ENCODE results near the gene PACS1.
"Not testable (repeated sequence)": the region's sequence is repeated elsewhere in the genome, so short reads cannot be mapped to it uniquely, and the experiment has no call there.

The PACS1 gene

GRCh38 chr11:66239511-66239910, 169.4 kb downstream of the PACS1 start:
- no peak for FAIRE-seq
- DNase-seq (ENCODE audit: extremely low spot score, insufficient read length, low read depth): no peak

- no peak for FAIRE-seq
- no peak for DNase-seq (ENCODE audit: extremely low spot score, insufficient read length, low read depth)
These were observed 170.1 kb downstream of the PACS1 start for GRCh38 chr11:66239998-66240780.

GRCh38 chr11:66240781-66241136, 170.7 kb downstream of the PACS1 start:
- DNase-seq (ENCODE audit: extremely low spot score, insufficient read length, low read depth) (no peak), FAIRE-seq (no peak)

GRCh38 chr11:66242095-66242765, 172.2 kb downstream of the PACS1 start:
- no peak for FAIRE-seq
- no peak for DNase-seq (ENCODE audit: extremely low spot score, insufficient read length, low read depth)

GRCh38 chr11:66243782-66244535, 173.9 kb downstream of the PACS1 start:
- no peak for FAIRE-seq
- DNase-seq (ENCODE audit: extremely low spot score, insufficient read length, low read depth): no peak

GRCh38 chr11:66247295-66247694, 177.2 kb downstream of the PACS1 start:
- no peak for DNase-seq (ENCODE audit: extremely low spot score, insufficient read length, low read depth)
- FAIRE-seq: no peak

GRCh38 chr11:66247801-66248200, 177.7 kb downstream of the PACS1 start:
- DNase-seq (ENCODE audit: extremely low spot score, insufficient read length, low read depth): no peak
- no peak for FAIRE-seq

- DNase-seq (ENCODE audit: extremely low spot score, insufficient read length, low read depth) (no peak), FAIRE-seq (no peak)
These were observed 178.8 kb downstream of the PACS1 start for GRCh38 chr11:66248903-66249302.

- DNase-seq (ENCODE audit: extremely low spot score, insufficient read length, low read depth): no peak
- no peak for FAIRE-seq
These were observed 181.7 kb downstream of the PACS1 start for GRCh38 chr11:66251809-66252208.

GRCh38 chr11:66253081-66253480, 183.0 kb downstream of the PACS1 start:
- not testable (repeated sequence) for DNase-seq (ENCODE audit: extremely low spot score, insufficient read length, low read depth); FAIRE-seq

GRCh38 chr11:66258473-66258893, 188.4 kb downstream of the PACS1 start:
- DNase-seq (ENCODE audit: extremely low spot score, insufficient read length, low read depth) (no peak), FAIRE-seq (no peak)

GRCh38 chr11:66259225-66259624, 189.2 kb downstream of the PACS1 start:
- no peak for DNase-seq (ENCODE audit: extremely low spot score, insufficient read length, low read depth)
- no peak for FAIRE-seq

GRCh38 chr11:66259956-66260355, 189.9 kb downstream of the PACS1 start:
- DNase-seq (ENCODE audit: extremely low spot score, insufficient read length, low read depth) (no peak), FAIRE-seq (no peak)

GRCh38 chr11:66261578-66261977, 191.5 kb downstream of the PACS1 start:
- no peak for DNase-seq (ENCODE audit: extremely low spot score, insufficient read length, low read depth)
- FAIRE-seq: no peak

- DNase-seq (ENCODE audit: extremely low spot score, insufficient read length, low read depth) (no peak), FAIRE-seq (no peak)
These were observed 192.1 kb downstream of the PACS1 start for GRCh38 chr11:66262191-66262590.

GRCh38 chr11:66262696-66263095, 192.6 kb downstream of the PACS1 start:
- DNase-seq (ENCODE audit: extremely low spot score, insufficient read length, low read depth) (no peak), FAIRE-seq (no peak)

- DNase-seq (ENCODE audit: extremely low spot score, insufficient read length, low read depth) (no peak), FAIRE-seq (no peak)
These were observed 193.2 kb downstream of the PACS1 start for GRCh38 chr11:66263231-66263630.

- no peak for FAIRE-seq
- DNase-seq (ENCODE audit: extremely low spot score, insufficient read length, low read depth): no peak
These were observed 193.7 kb downstream of the PACS1 start for GRCh38 chr11:66263785-66264184.

- DNase-seq (ENCODE audit: extremely low spot score, insufficient read length, low read depth) (no peak), FAIRE-seq (no peak)
These were observed 194.3 kb downstream of the PACS1 start for GRCh38 chr11:66264383-66264782.

GRCh38 chr11:66264914-66265313, 194.8 kb downstream of the PACS1 start:
- FAIRE-seq: no peak
- DNase-seq (ENCODE audit: extremely low spot score, insufficient read length, low read depth): no peak
